T-helper 2 cell (primary cell): ENCODE data around the gene IRX3.
A peak's percentile ranks its signal among the peaks of the same experiment; 100 is the strongest.

Experiments used
- DNase-seq, 5 experiments: peaks; one replicate each; pipeline versions ENCODE4 v3.0.0 to v3.0.0-alpha.2; 2012 to 2022
- total RNA-seq, 2 donors: gene quantifications; one replicate each; lab custom pipeline; 2026; lab: John Stamatoyannopoulos, UW

Gene IRX3
- 0 to 0.07 reads per million in 2 donors for total RNA-seq

- peak in 1 of 5 experiments; percentile 79 for DNase-seq
These were observed at the start of gene IRX3 for GRCh38 chr16:54286366-54287130. Gene IRX3 (minus strand): TSS chr16:54286787. CDS start chr16:54286050, 737 bp downstream.

GRCh38 chr16:54335230-54335629 lies 48.6 kb upstream of the IRX3 start:
- DNase-seq = no peak

GRCh38 chr16:54334208-54334607 lies 47.6 kb upstream of the IRX3 start:
- DNase-seq = no peak

GRCh38 chr16:54331241-54332002 lies 44.8 kb upstream of the IRX3 start:
- no peak for DNase-seq

GRCh38 chr16:54327609-54328008 lies 41.0 kb upstream of the IRX3 start:
- DNase-seq = no peak

- DNase-seq = no peak
These were observed 39.7 kb upstream of the IRX3 start for GRCh38 chr16:54326266-54326662.

- no peak for DNase-seq
These were observed 39.2 kb upstream of the IRX3 start for GRCh38 chr16:54325616-54326265.

GRCh38 chr16:54324716-54325115 lies 38.1 kb upstream of the IRX3 start:
- DNase-seq = no peak

GRCh38 chr16:54320697-54321340 lies 34.2 kb upstream of the IRX3 start:
- DNase-seq = no peak

GRCh38 chr16:54318941-54319340 lies 32.4 kb upstream of the IRX3 start:
- no peak for DNase-seq

GRCh38 chr16:54317101-54317611 lies 30.6 kb upstream of the IRX3 start:
- DNase-seq = no peak

- DNase-seq = no peak
These were observed 29.7 kb upstream of the IRX3 start for GRCh38 chr16:54316095-54316889.

GRCh38 chr16:54313789-54314188 lies 27.2 kb upstream of the IRX3 start:
- no peak for DNase-seq

GRCh38 chr16:54312502-54312991 lies 26.0 kb upstream of the IRX3 start:
- DNase-seq = no peak

- DNase-seq = no peak
These were observed 22.8 kb upstream of the IRX3 start for GRCh38 chr16:54309341-54309740.

GRCh38 chr16:54305080-54305479 lies 18.5 kb upstream of the IRX3 start:
- DNase-seq = no peak

GRCh38 chr16:54303613-54304012 lies 17.0 kb upstream of the IRX3 start:
- no peak for DNase-seq

GRCh38 chr16:54297154-54297553 lies 10.6 kb upstream of the IRX3 start:
- no peak for DNase-seq

- no peak for DNase-seq
These were observed 10.0 kb upstream of the IRX3 start for GRCh38 chr16:54296543-54296942.

- peak in 1 of 5 experiments; percentile 45 for DNase-seq
These were observed 5.3 kb upstream of the IRX3 start for GRCh38 chr16:54291656-54292487.
